GM06990 (cell line): ENCODE data around the gene SPATA13.

ENCODE experiments used
- DNase-seq: peaks from one replicate; pipeline ENCODE4 v3.0.0-alpha.2; 2011; ENCODE audit not compliant: insufficient read length; ENCODE audit errors: extremely low read depth
- H3K27me3 ChIP-seq: replicated peaks from 2 replicates; pipeline ENCODE4 v1.6.0; 2011; ENCODE audit warnings: low read length; ENCODE audit not compliant: control insufficient read depth, insufficient read depth
- H3K36me3 ChIP-seq: 2 replicates; pipeline ENCODE4 v1.5.1; 2011; ENCODE audit warnings: low read length; ENCODE audit not compliant: control insufficient read depth, insufficient read depth
- H3K4me3 ChIP-seq: replicated peaks from 2 replicates; pipeline ENCODE4 v1.5.1; 2011; ENCODE audit warnings: low read depth, mild to moderate bottlenecking, control low read depth, low read length
- CTCF ChIP-seq: IDR thresholded peaks from 2 replicates; pipeline ENCODE4 v1.5.1; 2011; ENCODE audit warnings: low read length, control low read depth, mild to moderate bottlenecking, inconsistent platforms; ENCODE audit not compliant: insufficient read depth, poor library complexity, severe bottlenecking

Gene SPATA13

GRCh38 chr13:24301434-24301833, 140.9 kb downstream of the SPATA13 start:
- H3K27me3 ChIP-seq: no peaks in the 10 kb centered on the region
- DNase-seq: no peak
- peaks cover 32% of the 10 kb centered on the region for H3K36me3 ChIP-seq
- H3K4me3 ChIP-seq: no peak overlapping the region
- TF ChIP-seq CTCF: no peak

GRCh38 chr13:24301911-24302310, 141.4 kb downstream of the SPATA13 start:
- no peak for TF ChIP-seq CTCF
- no peaks in the 10 kb centered on the region for H3K27me3 ChIP-seq
- peaks cover 32% of the 10 kb centered on the region for H3K36me3 ChIP-seq
- H3K4me3 ChIP-seq: no peak overlapping the region
- no peak for DNase-seq

GRCh38 chr13:24304620-24305019, 144.1 kb downstream of the SPATA13 start:
- Histone ChIP-seq H3K36me3 (peaks cover 22% of the 10 kb centered on the region), H3K27me3 (no peaks in the 10 kb centered on the region), H3K4me3 (no peak overlapping the region)
- DNase-seq: no peak
- TF ChIP-seq CTCF: no peak

GRCh38 chr13:24306632-24307031, 146.1 kb downstream of the SPATA13 start:
- Histone ChIP-seq H3K4me3 (no peak overlapping the region), H3K36me3 (peaks cover 11% of the 10 kb centered on the region), H3K27me3 (no peaks in the 10 kb centered on the region)
- DNase-seq: no peak
- no peak for TF ChIP-seq CTCF

GRCh38 chr13:24307211-24308067, 146.9 kb downstream of the SPATA13 start:
- DNase-seq: no peak
- no peak for TF ChIP-seq CTCF
- Histone ChIP-seq H3K36me3 (peaks cover 11% of the 10 kb centered on the region), H3K4me3 (no peak overlapping the region), H3K27me3 (no peaks in the 10 kb centered on the region)
